HG03469 (cell line): ENCODE results near the gene PLPP4.
A peak's percentile ranks its signal among the peaks of the same experiment; 100 is the strongest.

Experiments
- ATAC-seq: cut with Tn5 transposase; IDR thresholded peaks from one replicate; pipeline ENCODE4 v1.9.1; 2021; ENCODE audit warnings: mild to moderate bottlenecking, moderate library complexity, moderate number of reproducible peaks; ENCODE audit not compliant: unreplicated experiment

Gene PLPP4

GRCh38 chr10:120456626-120457430 is at the start of gene PLPP4:
PLPP4 (plus strand) TSS chr10:120457227; CDS start chr10:120457306, 79 bp downstream.
- ATAC-seq, result peak; percentile 36

GRCh38 chr10:120409816-120410215 is 47.2 kb upstream of the PLPP4 start:
- no peak for ATAC-seq

- no peak for ATAC-seq
Observed at GRCh38 chr10:120414946-120415345, 42.1 kb upstream of the PLPP4 start.

- ATAC-seq, result no peak
Observed at GRCh38 chr10:120415709-120416330, 41.2 kb upstream of the PLPP4 start.

GRCh38 chr10:120420421-120420820 is 36.6 kb upstream of the PLPP4 start:
- no peak for ATAC-seq

GRCh38 chr10:120421250-120421649 is 35.8 kb upstream of the PLPP4 start:
- no peak for ATAC-seq

GRCh38 chr10:120422457-120422856 is 34.6 kb upstream of the PLPP4 start:
- no peak for ATAC-seq

- no peak for ATAC-seq
Observed at GRCh38 chr10:120423431-120424197, 33.4 kb upstream of the PLPP4 start.

GRCh38 chr10:120424198-120424464 is 32.9 kb upstream of the PLPP4 start:
- no peak for ATAC-seq

GRCh38 chr10:120426306-120426705 is 30.7 kb upstream of the PLPP4 start:
- ATAC-seq, result no peak

GRCh38 chr10:120428754-120429153 is 28.3 kb upstream of the PLPP4 start:
- ATAC-seq, result no peak

GRCh38 chr10:120429395-120429794 is 27.6 kb upstream of the PLPP4 start:
- no peak for ATAC-seq

GRCh38 chr10:120431251-120431651 is 25.8 kb upstream of the PLPP4 start:
- ATAC-seq, result no peak

- no peak for ATAC-seq
Observed at GRCh38 chr10:120432209-120432608, 24.8 kb upstream of the PLPP4 start.

GRCh38 chr10:120433141-120433540 is 23.9 kb upstream of the PLPP4 start:
- ATAC-seq, result no peak

- ATAC-seq, result no peak
Observed at GRCh38 chr10:120436439-120437112, 20.5 kb upstream of the PLPP4 start.

GRCh38 chr10:120437541-120437940 is 19.5 kb upstream of the PLPP4 start:
- ATAC-seq, result no peak

- ATAC-seq, result no peak
Observed at GRCh38 chr10:120451968-120452367, 5.1 kb upstream of the PLPP4 start.

- ATAC-seq, result no peak
Observed at GRCh38 chr10:120453319-120453718, 3.7 kb upstream of the PLPP4 start.

- no peak for ATAC-seq
Observed at GRCh38 chr10:120453886-120454285, 3.1 kb upstream of the PLPP4 start.

GRCh38 chr10:120455004-120455403 is 2.0 kb upstream of the PLPP4 start:
- no peak for ATAC-seq
